LNCaP clone FGC (cell line): ENCODE data around the gene RPL18.

Experiments used
- DNase-seq: peaks from one replicate; pipeline ENCODE4 v3.0.0-alpha.2; 2011; ENCODE audit warnings: low read depth
- H3K4me3 ChIP-seq: 2 replicates; pipeline ENCODE4 v1.5.1; 2011; ENCODE audit warnings: mild to moderate bottlenecking, low read depth, low read length, control low read depth
- CTCF ChIP-seq: IDR thresholded peaks from 2 replicates; pipeline ENCODE4 v1.5.1; 2012; ENCODE audit warnings: mild to moderate bottlenecking; ENCODE audit not compliant: control insufficient read depth, insufficient read depth; ENCODE audit errors: extremely low read depth

RPL18 gene

GRCh38 chr19:48573163-48573505 is 45.8 kb downstream of the RPL18 start:
- H3K4me3 ChIP-seq: no peak overlapping the region
- TF ChIP-seq CTCF: no peak
- DNase-seq: no peak

- H3K4me3 ChIP-seq: no peak overlapping the region
- no peak for TF ChIP-seq CTCF
- DNase-seq: peak; percentile 92
Observed at GRCh38 chr19:48571378-48572162, 47.4 kb downstream of the RPL18 start.

- DNase-seq: no peak
- no peak overlapping the region for H3K4me3 ChIP-seq
- no peak for TF ChIP-seq CTCF
Observed at GRCh38 chr19:48569814-48570213, 49.2 kb downstream of the RPL18 start.

- no peak for DNase-seq
- TF ChIP-seq CTCF: no peak
- no peak overlapping the region for H3K4me3 ChIP-seq
Observed at GRCh38 chr19:48568345-48568886, 50.6 kb downstream of the RPL18 start.
